OCI-LY1 (cell line): ENCODE measurements around the gene SLC18B1.

Experiments
- CTCF ChIP-seq: fragments of 200-600 bp; sonication (generic), shearing (Covaris generic); IDR thresholded peaks from 2 replicates; pipeline ENCODE4 v1.5.1; 2017; ENCODE audit warnings: mild to moderate bottlenecking, antibody characterized with exemption, low read length, moderate library complexity, mixed read lengths
- EZH2 ChIP-seq: fragments of 200-600 bp; sonication (generic), shearing (Covaris generic); IDR thresholded peaks from 2 replicates; pipeline ENCODE4 v1.8.0; 2017; ENCODE audit warnings: borderline replicate concordance, mixed run types, mild to moderate bottlenecking, antibody characterized with exemption, low read length, moderate library complexity, mixed read lengths

GRCh38 chr6:132742495-132742894 is 55.9 kb downstream of the SLC18B1 start:
- TF ChIP-seq EZH2 (no peak), CTCF (no peak)
